ENCODE data around the gene HSPA1L. TPM values are rescaled to one million over a fixed set of nuclear protein-coding genes. Genes with fewer than 3 reads are reported as not detected.

Gene HSPA1L
- total RNA-seq, 2 experiments from 2014 or later: 1.7 to 1.8 TPM

DNA sequence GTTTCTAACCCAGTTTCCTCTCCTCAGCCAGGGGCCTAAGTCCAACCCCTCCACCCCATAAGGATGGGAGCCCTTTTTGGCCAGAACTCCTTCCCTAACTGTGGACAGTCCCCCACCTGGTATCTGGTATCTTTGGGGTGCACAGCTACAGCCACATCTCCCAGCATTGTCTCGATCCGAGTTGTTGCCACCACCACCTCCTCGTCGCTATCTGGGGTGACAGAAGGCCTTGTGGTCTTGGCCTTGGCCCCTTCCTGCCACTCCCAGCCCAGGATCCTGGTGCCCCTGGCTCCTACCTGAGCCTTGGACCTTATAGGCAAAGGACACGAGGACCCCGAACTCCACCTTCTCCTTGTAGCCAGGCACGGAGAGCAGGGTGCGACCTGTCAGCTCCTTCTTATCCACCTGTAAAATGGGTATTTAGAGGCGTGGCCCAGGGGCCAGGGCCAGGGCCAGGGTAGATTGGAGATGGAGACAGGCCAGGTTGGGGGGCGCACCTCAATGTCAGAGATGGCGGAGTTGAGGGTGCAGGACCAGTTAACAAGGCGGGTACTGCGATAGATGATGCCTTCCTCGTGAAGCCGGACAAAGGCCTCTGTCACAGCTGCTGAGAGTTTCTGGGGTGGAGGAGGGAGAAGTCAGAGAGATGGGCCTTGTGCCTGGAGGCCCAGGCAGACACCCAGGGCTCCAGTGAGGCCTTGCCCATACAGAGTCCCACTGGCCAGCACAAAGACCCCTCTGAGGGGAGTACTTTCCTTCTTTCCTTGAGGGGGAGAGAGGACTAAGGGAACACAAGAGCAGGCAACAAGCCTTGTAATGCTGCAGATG, 30.8 kb downstream of the HSPA1L start:
- Mint-ChIP-seq H3K36me3 (ENCODE audit: low read depth) (peaks cover 48% of the 10 kb centered on the region), H3K4me3 (no peak overlapping the region), H3K4me1 (ENCODE audit: low read depth) (no peaks in the 10 kb centered on the region), H3K9me3 (no peaks in the 10 kb centered on the region), H3K27me3 (no peaks in the 10 kb centered on the region), H3K27ac (no peak overlapping the region)
- POLR2A ChIA-PET: interaction anchor here (0.6 to 1.1 kb wide), 2 partner anchors 11 to 430 kb away, joined by 3 read pairs; partner anchors contain the start of gene VARS1
- TF ChIP-seq, protein P1, sequence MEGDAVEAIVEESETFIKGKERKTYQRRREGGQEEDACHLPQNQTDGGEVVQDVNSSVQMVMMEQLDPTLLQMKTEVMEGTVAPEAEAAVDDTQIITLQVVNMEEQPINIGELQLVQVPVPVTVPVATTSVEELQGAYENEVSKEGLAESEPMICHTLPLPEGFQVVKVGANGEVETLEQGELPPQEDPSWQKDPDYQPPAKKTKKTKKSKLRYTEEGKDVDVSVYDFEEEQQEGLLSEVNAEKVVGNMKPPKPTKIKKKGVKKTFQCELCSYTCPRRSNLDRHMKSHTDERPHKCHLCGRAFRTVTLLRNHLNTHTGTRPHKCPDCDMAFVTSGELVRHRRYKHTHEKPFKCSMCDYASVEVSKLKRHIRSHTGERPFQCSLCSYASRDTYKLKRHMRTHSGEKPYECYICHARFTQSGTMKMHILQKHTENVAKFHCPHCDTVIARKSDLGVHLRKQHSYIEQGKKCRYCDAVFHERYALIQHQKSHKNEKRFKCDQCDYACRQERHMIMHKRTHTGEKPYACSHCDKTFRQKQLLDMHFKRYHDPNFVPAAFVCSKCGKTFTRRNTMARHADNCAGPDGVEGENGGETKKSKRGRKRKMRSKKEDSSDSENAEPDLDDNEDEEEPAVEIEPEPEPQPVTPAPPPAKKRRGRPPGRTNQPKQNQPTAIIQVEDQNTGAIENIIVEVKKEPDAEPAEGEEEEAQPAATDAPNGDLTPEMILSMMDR (IDR thresholded peaks at IDR 0.05): no peak
- ATAC-seq (ENCODE audit: poor library complexity) (no peak), DNase-seq (no peak)
- intact Hi-C loops (cut with DNase I, micrococcal nuclease): no loop called here
- Histone ChIP-seq H3K36me3 (ENCODE audit: insufficient read depth, low read length) (peaks cover 69% of the 10 kb centered on the region), H3K27me3 (ENCODE audit: control insufficient read depth in 1 of 2, insufficient read depth in 2 of 2, low read length in 2 of 2) (no peaks in the 10 kb centered on the region), H3K4me1 (ENCODE audit: insufficient read depth, low read length) (peaks cover under 1% of the 10 kb centered on the region), H3K4me3 (ENCODE audit: low read length) (no peak overlapping the region), H3K27ac (ENCODE audit: low read depth in 1 of 2, low read length in 2 of 2) (no peak overlapping the region), H3K9me3 (ENCODE audit: control insufficient read depth in 1 of 2, insufficient read depth in 1 of 2, low read length in 2 of 2) (no peaks in the 10 kb centered on the region)
- CTCF ChIA-PET: interaction anchor here (0.6 kb wide), 1 partner anchor 103 kb away, joined by 3 read pairs; the partner anchor contains the start of gene LY6G5C

DNA sequence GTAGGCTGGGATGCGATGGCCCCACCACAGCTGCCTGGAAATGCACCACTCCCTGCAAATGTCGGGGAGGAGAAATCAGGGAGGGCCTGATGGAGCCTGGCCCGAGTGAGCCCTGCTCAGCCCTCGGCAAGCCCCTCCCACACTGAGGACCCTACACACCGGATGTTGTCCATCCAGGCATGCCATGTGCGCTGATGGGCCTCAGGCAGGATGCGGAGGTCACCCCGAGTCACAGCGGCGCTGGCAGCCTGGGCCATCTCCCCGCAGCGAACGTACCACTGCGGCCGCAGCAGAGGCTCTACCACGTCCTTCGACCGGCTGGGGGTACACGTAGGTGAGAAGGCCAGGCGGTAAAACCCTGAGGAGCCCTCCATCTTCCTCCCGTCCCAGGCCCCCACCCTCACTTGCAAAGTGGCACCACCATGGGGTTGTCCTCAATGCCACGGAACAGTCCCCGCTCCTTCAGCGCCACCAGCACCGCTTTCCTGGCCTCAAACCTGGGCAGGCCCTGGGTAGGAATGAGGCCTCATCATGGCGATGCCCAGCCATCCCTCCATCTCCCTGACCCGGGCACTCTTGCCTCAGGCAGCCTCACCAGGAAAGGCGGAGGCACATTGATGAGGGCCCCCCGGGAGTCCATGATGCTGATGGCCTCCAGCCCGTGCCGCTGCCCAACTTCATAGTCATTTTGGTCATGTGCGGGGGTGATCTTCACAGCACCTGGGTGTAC, 32.8 kb downstream of the HSPA1L start:
- Mint-ChIP-seq H3K4me1 (ENCODE audit: low read depth) (peaks cover 4% of the 10 kb centered on the region), H3K4me3 (no peak overlapping the region), H3K36me3 (ENCODE audit: low read depth) (peaks cover 47% of the 10 kb centered on the region), H3K27me3 (no peaks in the 10 kb centered on the region), H3K27ac (no peak overlapping the region), H3K9me3 (no peaks in the 10 kb centered on the region)
- intact Hi-C loops (cut with DNase I, micrococcal nuclease): no loop called here
- Histone ChIP-seq H3K9me3 (ENCODE audit: control insufficient read depth in 1 of 2, insufficient read depth in 1 of 2, low read length in 2 of 2) (no peaks in the 10 kb centered on the region), H3K27ac (ENCODE audit: low read depth in 1 of 2, low read length in 2 of 2) (no peak overlapping the region), H3K4me3 (ENCODE audit: low read length) (no peak overlapping the region), H3K27me3 (ENCODE audit: control insufficient read depth in 1 of 2, insufficient read depth in 2 of 2, low read length in 2 of 2) (no peaks in the 10 kb centered on the region), H3K36me3 (ENCODE audit: insufficient read depth, low read length) (peaks cover 72% of the 10 kb centered on the region), H3K4me1 (ENCODE audit: insufficient read depth, low read length) (peaks cover 10% of the 10 kb centered on the region)
- POLR2A ChIA-PET: interaction anchor here (0.6 kb wide), 1 partner anchor 103 kb away, joined by 3 read pairs; no protein-coding TSS in a partner anchor
- CTCF ChIA-PET: no interaction called here
- no peak for ATAC-seq (ENCODE audit: poor library complexity)
- no peak for DNase-seq
- TF ChIP-seq, protein P1 (IDR thresholded peaks at IDR 0.05): no peak

DNA sequence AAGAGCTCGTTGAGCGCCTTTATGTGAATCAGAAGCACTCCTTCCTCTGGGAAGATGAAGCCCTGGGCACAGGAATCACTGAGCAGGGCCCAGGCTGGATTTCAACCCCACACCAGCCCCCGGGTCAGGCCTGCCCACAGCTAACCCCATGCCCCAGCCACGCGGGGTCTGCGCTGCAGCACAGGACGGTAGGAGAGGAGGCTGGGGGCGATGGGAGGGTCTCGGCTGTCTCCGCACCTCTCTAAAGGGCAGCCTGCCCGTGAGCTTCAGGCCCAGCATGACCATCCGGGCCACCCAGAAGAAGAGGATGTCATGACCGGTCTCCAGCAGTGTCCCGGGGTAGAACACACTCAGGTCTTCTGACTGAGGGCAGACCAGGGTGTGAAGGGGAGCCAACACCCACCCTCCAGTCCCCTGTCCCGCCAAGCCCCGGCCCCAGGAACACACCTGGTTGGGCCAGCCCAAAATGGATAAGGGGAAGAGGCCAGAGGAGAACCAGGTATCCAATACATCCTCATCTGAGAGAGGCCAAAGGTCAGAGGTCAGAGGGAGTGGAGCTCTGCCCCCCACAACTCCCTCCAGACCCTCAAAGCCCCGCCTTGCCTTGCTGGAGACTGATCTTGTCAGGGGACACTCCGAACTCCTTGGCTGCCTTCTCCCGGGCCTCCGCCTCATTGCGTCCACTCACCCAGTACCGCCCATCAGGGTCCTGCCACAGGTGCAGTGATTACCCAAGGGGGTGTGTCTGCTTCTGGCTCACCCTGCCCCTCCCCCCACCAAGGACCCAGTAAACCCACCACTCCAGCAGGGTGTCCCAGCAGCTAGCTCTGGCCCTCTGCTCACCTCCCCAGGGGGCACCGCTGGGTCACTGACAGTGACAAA, 33.6 kb downstream of the HSPA1L start:
- H3K27me3 ChIP-seq (ENCODE audit: control insufficient read depth in 1 of 2, insufficient read depth in 2 of 2, low read length in 2 of 2): no peaks in the 10 kb centered on the region
- no peaks in the 10 kb centered on the region for H3K9me3 Mint-ChIP-seq
- H3K4me1 ChIP-seq (ENCODE audit: insufficient read depth, low read length): peaks cover 18% of the 10 kb centered on the region
- H3K4me3 ChIP-seq (ENCODE audit: low read length): no peak overlapping the region
- ATAC-seq (ENCODE audit: poor library complexity) (no peak), DNase-seq (no peak)
- intact Hi-C loops (cut with DNase I, micrococcal nuclease): no loop called here
- H3K4me3 Mint-ChIP-seq: no peak overlapping the region
- H3K36me3 Mint-ChIP-seq (ENCODE audit: low read depth): peaks cover 48% of the 10 kb centered on the region
- H3K36me3 ChIP-seq (ENCODE audit: insufficient read depth, low read length): peaks cover 72% of the 10 kb centered on the region
- no peaks in the 10 kb centered on the region for H3K9me3 ChIP-seq (ENCODE audit: control insufficient read depth in 1 of 2, insufficient read depth in 1 of 2, low read length in 2 of 2)
- no peaks in the 10 kb centered on the region for H3K27me3 Mint-ChIP-seq
- peaks cover 11% of the 10 kb centered on the region for H3K4me1 Mint-ChIP-seq (ENCODE audit: low read depth)
- ChIA-PET POLR2A (no interaction called here), CTCF (no interaction called here)
- TF ChIP-seq, protein P1 (IDR thresholded peaks at IDR 0.05): no peak
- no peak overlapping the region for H3K27ac Mint-ChIP-seq
- no peak overlapping the region for H3K27ac ChIP-seq (ENCODE audit: low read depth in 1 of 2, low read length in 2 of 2)
